ENCODE data around the gene GALK2.
A peak's percentile ranks its signal among the peaks of the same experiment; 100 is the strongest.
"Not testable (repeated sequence)": the region's sequence is repeated elsewhere in the genome, so short reads cannot be mapped to it uniquely, and the experiment has no call there.

Gene GALK2

DNA sequence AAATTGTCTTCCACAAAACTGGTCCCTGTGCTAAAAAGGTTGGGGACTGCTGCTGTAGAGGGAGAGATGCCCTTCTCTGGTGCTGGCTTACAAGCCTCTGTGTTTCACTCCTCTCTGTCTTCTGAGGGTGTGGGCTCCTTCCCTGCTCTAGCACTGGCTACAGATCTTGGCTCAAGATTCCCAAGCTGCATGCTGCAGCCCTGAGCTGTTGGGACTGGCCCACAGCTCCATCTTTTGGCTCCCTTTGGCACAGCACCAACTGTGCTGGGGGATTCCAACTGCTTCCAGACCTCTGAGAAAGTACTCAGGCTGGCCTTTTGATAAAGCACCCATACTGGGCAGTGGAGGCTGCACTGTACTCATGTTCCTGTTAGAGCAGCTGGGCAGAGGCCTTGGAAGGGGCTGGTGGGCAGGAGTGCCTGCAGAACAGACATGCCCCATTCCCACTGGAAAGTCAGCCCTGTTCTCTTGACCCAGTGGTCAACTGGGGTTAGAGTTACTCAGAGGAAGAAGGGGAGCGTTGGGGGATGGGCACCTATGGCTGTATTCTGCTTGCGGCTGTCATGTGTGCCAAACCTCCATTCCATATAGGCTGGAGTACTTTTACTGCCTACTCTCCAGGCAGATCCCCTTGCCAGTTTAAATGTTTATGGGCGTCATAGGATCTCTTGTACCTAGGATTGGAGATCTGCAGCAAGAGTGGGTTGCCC is 55.7 kb downstream of the GALK2 start:
- DNase-seq, result no peak

DNA sequence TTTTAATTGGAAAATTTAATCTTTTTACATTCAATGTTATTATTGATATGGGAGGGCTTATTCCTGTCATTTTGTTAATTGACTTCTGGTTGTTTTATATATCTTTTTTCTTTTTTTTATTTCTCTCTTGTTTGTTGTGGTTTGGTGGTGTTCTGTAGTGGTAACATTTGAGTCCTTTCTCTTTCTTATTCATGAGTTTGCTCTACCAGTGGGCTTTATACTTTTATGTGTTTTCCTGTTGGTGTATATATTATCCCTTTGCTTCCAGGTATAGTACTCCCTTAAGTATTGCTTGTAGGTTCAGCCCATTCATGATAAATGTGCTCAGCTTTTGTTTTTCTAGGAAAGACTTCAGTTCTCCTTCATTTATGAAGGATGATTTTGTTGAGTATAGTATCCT is 57.6 kb downstream of the GALK2 start:
- DNase-seq, result no peak

DNA sequence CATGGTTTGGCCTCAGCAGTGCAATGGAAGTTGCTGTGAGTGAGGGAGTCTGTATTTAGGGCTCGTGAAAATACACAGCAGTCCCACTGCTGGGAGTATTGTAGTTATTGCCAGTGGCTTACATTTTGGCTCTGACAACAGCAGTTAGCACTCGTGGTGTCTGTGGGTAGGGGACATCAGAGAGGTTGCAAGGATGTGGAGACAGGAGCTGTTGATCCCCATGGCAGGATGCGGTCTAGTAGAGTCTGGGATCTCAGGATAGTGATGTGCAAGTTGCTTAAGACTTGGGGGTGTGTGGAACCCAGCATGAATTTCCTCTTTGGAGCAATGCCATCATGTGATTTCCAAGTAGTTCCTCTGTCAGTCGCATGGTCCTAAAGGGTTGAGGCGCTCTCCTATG is 59.9 kb downstream of the GALK2 start:
- DNase-seq, result no peak

DNA sequence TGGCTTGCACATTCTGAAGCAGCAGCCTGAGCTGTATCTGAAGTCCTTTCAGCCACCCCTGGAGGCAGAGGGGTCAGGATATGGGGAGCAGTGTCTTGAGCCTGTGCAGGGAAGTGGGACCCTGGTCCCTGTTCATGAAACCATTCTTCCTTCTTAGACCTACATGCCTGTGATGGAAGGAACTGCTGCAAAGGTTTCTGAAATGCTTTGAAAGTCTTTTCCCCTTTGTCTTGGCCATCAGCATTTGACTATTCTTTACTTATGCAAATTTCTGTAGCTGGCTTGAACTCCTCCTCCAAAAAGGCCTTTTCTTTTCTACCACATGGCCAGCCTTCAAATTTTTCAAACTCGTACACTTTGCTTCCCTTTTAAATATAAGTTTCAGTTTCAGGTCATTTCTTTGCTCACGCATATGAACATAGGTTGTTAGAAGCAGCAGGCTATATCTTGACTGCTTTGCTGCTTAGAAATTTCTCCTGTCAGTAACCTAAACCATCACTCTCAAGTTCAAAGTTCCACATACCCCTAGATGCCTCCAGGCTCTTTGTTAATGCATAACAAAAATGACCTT is 62.3 kb downstream of the GALK2 start:
- peak; percentile 27 for DNase-seq

DNA sequence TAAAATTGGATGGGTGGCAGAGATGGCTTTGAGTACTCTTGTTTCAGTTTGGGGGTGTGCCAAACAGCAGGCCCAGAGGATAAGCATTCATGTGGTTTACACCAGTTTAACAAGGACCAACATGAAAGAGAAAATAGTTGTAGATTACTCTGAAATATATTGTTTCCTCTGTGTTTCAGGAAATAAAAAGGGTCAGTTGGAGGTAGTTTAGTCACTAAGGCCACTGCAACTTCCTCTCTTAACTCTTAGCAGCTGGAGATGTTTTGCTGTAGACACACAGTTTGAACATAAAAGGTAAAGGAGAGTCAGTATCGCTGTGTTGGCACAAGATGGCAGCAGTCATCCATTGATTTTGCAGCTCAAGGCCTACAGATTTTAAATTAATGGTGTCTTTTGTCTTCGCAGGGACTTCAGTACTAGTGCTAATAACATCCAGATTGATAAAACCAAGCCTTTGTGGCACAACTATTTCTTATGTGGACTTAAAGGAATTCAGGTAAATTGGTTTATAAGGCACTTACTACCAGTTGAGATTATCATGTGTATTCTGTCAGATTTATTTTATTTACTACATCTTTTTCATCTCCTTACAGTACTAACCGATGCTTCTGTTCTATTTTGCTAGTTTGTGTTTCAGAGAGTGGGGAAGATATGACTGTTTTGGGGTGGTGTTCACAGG is 65.5 kb downstream of the GALK2 start:
- peak; percentile 71 for DNase-seq

DNA sequence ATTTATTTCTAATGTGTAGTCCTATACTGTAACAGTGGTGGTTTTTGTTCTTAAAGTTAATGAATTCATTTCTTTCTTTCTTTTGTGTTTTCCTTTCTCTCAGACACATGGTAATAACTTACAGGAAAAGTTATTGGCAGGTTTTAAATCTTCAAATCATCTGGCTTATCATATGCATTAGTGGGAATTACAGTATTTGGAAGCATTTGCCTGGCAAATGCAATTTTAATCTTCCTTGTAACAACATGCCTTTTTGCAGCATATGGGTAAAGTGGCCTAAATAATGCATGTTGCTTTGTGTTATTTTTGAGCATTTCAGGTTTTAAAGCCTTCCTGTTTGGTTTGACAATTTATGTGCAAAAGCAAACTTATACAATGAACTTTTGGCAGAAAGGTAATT is 66.8 kb downstream of the GALK2 start:
- no peak for DNase-seq

DNA sequence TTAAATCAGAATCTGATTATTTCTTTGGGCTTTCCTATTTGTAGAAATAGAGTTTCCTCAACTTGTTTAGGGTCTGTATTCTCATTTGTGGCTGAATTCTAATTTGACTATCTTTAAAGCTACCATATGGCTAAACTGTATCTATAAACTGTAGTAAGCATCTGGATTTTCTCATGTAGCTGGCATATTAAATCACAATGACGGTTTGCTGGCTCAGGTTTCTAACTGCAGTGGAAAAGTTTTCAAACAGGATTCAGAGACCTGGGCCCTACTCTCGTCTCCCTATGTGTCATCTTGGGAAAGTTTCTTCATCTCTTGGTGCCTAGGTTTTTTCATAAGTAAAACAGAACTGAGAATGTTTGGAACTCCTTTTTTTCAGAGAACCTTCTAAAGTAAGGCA is 68.3 kb downstream of the GALK2 start:
- no peak for DNase-seq

DNA sequence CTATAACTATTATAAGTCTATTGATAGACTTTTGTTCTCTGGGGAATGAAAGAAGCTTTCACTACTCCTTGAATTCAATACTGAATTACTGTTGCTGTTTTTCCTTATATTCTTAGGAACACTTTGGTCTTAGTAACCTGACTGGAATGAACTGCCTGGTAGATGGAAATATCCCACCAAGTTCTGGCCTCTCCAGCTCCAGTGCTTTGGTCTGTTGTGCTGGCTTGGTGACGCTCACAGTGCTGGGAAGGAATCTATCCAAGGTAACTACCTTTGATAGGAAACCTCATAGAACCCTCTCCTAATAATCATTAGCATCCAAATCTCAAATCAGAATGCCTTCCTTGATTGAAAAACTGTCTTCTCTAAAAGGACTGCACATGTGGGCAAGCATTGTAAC is 69.1 kb downstream of the GALK2 start:
- no peak for DNase-seq

DNA sequence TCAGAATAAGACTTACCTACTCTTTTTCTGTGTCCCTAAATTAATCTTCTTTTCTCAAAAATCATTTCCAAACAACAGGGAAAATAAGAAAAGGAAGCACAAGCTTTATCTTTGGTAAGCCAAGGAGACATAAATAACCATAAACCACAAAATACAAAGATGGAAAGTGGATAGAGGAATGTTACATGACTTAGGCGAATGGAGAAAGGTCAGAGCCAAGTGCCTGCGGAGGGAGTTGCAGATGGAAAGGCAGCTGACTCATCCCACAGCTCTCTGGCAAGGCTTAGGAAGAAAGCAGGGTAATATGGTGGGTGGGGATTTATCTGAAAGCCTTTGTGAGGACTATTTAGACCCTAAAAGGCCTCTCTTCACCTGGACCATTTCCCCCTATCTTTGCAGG is 72.8 kb downstream of the GALK2 start:
- DNase-seq, result peak; percentile 9

DNA sequence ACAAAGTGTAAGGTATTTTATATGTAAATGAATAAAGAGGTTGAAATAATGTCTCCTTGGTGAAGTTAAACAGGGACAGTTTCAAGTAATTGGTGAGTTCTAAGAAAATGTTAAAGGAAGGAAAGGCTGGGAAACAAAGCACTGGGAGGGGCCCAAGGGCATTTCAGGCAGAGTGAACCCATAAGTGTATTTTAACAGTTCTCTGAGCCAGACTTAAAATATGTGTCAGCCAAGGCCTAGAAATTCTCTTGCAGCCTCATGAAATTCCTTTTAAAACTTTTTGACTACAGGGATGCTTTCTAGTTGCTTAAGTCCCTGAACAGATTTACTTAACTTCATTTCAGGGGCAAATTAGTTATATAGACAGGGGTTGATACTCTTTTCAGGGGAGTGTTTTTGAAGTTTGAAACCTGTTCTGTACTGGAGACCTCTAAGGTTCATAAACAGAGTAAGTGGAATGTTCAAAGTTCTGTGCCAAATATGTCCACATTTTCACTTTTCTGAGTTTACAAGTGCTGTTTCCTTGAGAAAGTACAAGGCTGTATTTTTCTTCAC is 77.6 kb downstream of the GALK2 start:
- no peak for DNase-seq

DNA sequence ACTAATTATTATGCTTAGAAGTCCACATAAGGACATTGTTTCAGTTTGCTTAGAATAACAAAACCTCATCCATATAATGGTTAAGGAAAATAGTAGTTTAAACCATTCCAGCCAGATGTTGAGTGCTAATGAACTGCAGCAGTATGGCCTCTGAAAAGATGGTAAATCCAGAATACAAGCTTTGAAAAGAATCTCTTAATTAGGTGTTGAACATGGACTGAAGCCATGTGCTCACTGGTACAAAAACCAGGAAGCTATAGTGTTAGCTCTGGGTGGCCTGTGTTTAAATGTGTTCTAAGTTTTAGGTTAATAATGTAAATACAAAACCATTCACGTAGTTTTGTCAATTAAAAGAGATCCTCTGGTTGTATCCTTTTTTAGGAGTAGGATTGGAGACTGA is 78.2 kb downstream of the GALK2 start:
- no peak for DNase-seq

DNA sequence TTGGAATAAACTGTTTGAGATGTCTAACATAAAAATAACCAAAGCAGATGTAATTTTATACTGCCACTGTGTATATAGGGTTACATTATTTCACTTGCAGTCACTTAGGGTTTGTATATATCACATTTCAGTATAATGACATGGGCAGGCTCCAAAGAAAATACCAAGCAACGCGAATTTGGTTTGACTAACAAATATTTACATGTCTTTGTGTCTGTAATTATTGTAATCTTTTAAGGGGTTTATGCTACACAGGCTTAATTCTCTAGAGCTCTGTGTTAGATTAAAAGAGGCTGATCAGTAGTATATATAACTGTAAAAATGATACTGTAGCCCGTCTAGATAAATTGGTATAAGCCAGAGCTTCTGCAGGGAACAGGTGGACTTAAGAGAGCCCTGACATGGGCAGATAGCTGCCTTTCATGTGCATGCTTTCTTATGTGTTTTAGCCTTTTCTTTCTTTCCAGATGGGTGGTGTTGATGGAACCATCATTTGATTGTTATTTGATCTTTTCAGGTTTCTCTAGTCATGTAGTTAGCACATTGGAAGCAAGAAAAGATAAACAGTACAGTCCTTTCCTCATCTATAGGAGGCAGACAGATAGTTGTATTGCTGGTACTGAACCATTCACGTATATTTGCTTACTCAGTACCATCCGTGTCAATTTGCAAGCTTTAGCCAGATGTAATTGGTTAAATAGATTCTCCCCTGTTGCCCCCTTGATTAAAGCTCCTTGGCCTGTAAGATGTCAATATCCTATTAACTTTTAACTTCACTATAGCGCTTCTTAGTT is 86.1 kb downstream of the GALK2 start:
- no peak for DNase-seq

DNA sequence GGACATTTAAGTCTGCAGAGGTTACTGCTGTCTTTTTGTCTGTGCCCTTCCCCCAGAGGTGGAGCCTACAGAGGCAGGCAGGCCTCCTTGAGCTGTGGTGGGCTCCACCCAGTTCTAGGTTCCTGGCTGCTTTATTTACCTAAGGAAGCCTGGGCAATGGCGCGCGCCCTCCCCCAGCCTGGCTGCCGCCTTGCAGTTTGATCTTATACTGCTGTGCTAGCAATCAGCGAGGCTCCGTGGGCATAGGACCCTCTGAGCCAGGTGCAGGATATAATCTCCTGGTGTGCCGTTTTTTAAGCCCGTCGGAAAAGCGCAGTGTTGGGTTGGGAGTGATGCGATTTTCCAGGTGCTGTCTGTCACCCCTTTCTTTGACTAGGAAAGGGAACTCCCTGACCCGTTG is 95.1 kb downstream of the GALK2 start:
- DNase-seq, result not testable (repeated sequence)

DNA sequence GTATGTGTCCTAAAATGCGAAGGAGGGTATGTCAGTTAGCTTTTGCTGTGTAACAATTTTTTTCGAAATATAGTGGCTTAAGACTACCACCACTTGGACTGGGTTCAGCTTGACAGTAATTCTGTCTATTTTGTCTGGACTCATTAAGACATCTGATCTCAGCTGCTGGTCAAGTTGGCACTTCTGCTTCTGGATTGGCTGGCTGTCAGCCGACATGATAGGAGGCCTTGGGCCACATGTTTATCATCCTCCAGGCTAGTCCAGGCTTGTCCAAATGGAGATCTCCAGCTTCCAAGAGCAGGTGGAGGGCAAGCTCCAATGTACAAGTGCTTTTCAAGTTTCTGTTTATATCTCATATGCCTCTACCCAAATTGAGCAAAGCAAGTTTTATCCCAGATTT is 95.9 kb downstream of the GALK2 start:
- DNase-seq, result no peak

DNA sequence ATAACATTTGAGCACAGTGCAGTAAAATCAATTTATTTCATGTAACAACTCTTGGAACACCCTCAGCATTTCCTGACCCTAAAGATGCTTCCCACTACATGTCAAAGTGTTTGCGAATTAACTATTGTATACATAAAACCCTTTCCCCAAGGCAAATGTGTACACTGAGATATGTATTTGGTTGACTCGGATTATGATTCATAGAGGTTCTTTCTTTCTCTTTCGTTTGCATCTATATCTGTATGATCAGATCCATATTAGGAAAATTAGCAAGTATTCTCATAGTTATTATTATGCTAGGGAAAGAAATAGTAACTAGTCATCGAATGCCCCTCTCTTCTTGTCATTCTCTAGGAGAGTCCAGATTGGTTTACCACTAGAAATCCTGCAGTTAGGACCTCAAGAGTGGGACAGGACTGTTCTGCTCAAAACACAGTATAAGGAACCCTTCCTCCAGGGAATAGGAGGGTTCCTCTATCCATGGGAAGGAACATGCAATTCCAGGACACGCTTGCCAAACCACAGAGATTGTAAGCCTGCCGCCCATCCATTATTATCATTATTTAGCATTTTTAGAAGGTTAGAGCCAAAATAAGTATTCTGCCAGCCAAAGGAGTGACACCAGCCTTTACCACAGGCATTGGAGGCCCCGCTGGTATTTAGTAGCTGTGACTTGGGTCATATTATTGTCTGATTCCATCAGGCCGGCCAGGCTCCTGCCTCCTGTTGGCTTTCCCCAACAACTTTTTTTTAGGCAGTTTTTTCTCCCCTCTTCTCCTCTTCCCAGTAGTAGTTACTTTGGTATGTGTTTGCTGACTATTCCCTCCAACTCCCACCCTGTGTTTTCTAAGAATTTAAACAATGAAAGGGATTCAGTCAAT is 100.7 kb downstream of the GALK2 start:
- peak; percentile 5 for DNase-seq

DNA sequence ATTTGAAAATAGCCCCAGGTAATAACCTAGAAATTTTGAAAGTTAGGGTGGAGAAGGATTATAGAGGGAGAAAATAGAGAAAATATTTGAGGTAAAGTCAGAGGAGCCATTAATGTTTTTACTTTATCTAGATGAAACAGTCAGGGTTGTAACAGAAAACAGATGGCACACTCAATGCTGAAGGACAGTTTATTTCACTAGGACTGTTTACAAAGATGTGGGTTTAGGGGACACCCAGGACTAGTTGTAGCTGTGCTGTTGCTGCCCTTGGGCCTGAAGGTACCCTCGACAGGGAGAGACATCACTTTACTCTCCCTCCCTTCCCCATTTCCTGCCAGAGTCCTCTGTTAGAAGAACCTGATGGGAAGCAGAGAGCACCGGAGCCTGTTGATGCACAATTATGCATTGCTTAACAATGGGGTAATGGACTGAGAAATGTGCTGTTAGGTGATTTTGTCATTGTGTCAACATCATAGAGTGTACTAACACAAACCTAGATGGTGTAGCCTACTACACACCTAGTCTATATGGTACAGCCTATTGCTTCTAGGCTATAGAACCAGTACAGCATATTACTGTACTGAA is 103.8 kb downstream of the GALK2 start:
- no peak for DNase-seq

DNA sequence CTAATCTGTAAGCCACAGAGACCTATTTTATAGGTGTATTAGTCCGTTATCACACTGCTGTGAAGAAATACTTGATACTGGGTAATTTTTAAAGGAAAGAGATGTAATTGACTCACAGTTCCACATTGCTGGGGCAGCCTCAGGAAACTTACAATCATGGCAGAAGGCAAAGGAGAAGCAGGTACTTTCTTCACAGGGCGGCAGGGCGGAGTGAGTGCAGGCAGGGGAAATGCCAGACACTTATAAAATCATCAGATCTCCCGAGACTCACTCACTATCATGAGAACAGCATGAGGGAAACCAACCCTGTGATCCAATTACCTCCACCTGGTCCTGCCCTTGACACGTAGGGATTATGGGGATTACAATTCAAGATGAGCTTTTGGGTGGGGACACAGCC is 108.7 kb downstream of the GALK2 start:
- no peak for DNase-seq

DNA sequence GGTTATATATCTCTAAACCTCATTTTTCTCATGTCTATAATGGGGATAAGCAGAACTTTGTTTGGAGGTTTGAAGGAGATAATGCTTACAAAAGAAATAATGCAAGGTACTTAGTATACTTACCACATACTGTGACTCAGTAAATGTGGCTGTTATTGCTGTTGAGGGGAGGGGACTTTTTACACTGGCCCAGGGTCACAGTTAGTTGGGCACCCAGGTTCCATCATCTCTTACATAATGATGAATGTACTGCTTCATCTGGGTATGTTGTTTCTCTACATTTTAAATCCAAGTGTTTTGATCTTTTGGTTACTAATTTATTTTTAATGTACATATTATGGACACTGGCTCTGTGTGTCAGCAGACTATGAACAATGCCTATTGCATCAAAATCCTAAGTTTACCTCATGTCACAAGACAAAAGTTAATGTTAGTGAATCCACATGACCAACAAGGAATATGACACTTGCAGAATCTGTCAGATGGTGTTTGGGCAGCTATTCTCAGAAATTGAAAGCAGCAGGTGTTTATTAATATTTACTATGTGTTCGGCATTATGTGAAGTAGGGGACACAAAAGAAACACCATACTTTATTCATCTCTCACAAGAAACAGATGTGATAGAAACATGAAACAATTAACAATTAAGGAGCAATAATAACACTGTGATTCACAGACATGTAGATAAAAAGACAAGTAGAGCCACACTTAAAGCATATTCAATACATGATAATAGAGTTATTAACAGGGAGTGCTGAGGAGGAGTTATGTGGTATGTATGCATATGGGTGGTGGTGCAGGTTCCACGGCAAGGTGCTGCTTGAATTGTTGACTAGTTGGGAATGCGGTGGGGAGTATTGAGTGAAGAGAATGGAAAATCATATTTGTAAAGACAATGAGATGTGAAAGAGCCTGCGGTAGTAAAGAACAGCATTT is 109.7 kb downstream of the GALK2 start:
- DNase-seq, result peak; percentile 53

DNA sequence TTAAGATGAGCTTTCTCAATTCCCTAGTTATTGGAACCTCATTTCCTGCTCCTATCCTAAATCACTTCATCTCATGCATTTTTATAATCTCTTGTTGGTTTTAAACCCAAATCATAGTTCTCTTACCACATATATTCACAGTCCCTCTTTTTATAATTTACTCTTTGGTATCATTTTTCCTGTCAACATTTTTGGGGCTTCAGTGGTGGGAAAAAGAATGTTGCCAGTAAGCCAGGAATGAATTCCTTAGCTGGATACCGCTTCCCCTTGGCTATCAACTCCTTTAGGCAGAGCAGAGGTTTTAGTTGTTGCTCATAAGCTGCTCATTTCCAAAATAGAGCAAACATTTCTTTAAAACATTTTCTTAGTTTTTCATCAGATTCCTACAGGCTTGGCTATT is 112.3 kb downstream of the GALK2 start:
- DNase-seq, result no peak

DNA sequence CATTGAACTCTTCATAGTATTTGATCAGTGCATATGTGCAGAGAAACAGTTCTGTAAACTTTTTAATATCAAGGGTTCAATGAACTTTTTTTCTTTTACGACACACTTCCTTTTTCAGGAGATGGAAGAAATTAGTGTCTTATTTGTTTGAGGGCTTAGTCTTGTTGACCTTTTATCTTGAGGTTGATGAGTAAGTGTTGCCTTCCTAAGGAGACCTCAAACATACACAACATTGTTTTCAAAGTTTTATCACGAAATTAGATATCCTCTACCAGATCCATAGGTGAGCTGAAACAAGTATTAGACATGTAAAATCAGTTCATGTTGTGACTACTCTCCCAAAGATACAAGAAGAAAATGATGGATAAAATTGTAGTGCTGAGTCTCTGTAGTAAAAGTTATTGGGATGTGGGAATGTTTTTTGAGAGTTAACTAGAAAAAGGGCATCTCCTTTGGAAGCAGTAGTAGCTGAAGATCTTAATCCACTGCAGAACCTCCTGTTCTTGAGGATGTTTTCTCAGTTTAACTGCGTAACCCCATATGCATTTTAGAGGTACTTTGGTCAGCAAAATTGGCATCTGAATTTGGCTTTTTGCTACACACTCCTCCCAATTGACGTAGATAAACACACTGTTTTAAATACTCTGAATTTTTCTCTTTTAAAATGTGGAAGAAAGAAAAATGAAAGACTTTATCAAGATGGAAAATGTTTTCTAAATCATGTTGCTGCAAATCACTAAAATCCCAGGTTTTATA is 116.8 kb downstream of the GALK2 start:
- peak; percentile 27 for DNase-seq
